Kidney tubule cell (primary cell): ENCODE results near the gene WDR76.

Experiments
- DNase-seq: peaks from one replicate; pipeline ENCODE4 v3.0.0-alpha.2; 2018; ENCODE audit warnings: low spot score

Gene WDR76

GRCh38 chr15:43913941-43914340 lies 87.1 kb downstream of the WDR76 start:
- no peak for DNase-seq

- DNase-seq = no peak
Measured at GRCh38 chr15:43915631-43916325, 89.0 kb downstream of the WDR76 start.

- DNase-seq = no peak
Measured at GRCh38 chr15:43916326-43916660, 89.5 kb downstream of the WDR76 start.
